ENCODE results near the gene POC1A.

DNA sequence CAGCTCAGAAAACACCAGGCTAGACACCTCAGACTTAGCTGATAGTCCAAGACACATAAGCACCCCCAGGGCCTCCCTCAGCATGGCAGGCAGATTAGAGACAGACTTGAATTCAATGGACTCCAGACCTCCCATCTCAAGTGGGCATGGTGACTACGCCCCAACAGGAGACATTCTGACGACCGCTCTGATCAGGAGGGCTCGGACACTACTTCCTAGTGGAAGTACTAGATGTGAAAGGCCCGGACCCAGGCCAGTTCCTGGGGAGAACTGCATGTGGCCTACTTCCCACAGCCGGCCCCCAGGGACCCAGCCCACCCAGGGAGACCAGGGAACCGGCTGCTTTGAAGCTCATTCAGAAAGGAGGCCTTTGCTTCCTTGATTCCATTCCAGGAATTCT is 16.9 kb downstream of the POC1A start:
- no peak for TF ChIP-seq CTCF (IDR thresholded peaks at IDR 0.05)
- TF ChIP-seq POLR2A (IDR thresholded peaks at IDR 0.05), result no peak
- TF ChIP-seq EP300 (IDR thresholded peaks at IDR 0.05), result no peak
